Mammary epithelial cell (primary cell): ENCODE measurements around the gene LCN2.
"Not testable (repeated sequence)": the region's sequence is repeated elsewhere in the genome, so short reads cannot be mapped to it uniquely, and the experiment has no call there.

Source experiments
- CTCF ChIP-seq, 2 donors: IDR thresholded peaks in 1 of 2; conservative IDR thresholded peaks in 1 of 2; 2 replicates each; pipeline ENCODE4 v1.5.1; 2011 to 2012; ENCODE audit warnings: inconsistent platforms in 2 of 2, low read length in 2 of 2, mild to moderate bottlenecking in 2 of 2, control low read depth in 1 of 2, low read depth in 1 of 2; ENCODE audit not compliant: insufficient read depth in 1 of 2; ENCODE audit errors: extremely low read depth in 1 of 2
- EZH2 ChIP-seq: IDR thresholded peaks from 2 replicates; pipeline ENCODE4 v1.6.1; 2012; ENCODE audit warnings: low read length, inconsistent platforms, borderline replicate concordance

- not testable (repeated sequence) for TF ChIP-seq CTCF (conservative IDR thresholded peaks at IDR 0.05 in 1 of 2, IDR thresholded peaks at IDR 0.05 in 1 of 2; ENCODE audit: extremely low read depth in 1 of 2, insufficient read depth in 1 of 2, low read depth in 1 of 2, low read length in 2 of 2); EZH2
Observed at GRCh38 chr9:128111726-128112125, 37.5 kb upstream of the LCN2 start.
